HG02852 (cell line): ENCODE measurements around the gene HECA.
"Not testable (repeated sequence)": the region's sequence is repeated elsewhere in the genome, so short reads cannot be mapped to it uniquely, and the experiment has no call there.

Source experiments
- ATAC-seq: cut with Tn5 transposase; IDR thresholded peaks from one replicate; pipeline ENCODE4 v1.9.1; 2021; ENCODE audit warnings: mild to moderate bottlenecking, moderate library complexity; ENCODE audit not compliant: unreplicated experiment

The HECA gene, protein sequence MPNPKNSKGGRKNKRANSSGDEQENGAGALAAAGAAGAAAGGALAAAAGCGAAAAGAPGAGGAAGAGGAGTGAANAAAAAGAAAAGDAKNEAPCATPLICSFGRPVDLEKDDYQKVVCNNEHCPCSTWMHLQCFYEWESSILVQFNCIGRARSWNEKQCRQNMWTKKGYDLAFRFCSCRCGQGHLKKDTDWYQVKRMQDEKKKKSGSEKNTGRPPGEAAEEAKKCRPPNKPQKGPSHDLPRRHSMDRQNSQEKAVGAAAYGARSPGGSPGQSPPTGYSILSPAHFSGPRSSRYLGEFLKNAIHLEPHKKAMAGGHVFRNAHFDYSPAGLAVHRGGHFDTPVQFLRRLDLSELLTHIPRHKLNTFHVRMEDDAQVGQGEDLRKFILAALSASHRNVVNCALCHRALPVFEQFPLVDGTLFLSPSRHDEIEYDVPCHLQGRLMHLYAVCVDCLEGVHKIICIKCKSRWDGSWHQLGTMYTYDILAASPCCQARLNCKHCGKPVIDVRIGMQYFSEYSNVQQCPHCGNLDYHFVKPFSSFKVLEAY

DNA sequence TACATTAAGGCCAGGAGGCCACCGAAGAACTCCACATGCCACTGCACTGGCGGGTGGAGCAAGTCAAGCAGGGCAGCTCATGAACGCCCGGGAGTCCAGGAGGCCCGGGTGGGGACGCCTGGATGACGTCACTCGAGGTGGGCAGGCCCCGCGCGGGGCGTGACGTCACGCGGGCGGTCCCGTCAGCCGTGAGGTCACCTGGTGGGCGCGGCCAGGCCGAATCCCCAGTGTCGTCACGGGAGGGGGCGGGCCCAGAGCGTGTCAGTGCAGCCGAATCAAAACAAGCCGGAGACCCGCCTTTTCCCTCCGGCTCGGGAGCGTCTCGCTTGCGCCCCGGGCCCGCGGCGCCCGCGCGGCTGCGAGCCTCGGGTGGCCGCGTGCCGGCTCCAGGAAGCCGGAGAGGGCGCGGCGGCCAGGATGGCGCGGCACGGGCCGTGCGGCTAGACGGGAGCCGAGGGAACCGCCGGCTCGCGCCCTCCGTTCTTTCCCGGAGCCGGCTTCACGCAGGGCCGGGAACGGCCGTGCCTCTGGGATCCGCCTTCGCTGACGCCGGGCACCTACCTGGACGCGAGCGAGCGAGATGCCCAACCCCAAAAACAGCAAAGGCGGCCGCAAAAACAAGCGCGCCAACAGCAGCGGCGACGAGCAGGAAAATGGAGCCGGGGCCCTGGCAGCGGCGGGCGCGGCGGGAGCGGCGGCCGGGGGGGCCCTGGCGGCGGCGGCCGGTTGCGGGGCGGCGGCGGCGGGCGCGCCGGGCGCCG lies at the start of gene HECA:
Gene HECA, plus strand, starts transcription at position 264 of the 761 bp plus-strand sequence. Its CDS starts 317 bp downstream, at position 581.
- peak; percentile 83 for ATAC-seq

DNA sequence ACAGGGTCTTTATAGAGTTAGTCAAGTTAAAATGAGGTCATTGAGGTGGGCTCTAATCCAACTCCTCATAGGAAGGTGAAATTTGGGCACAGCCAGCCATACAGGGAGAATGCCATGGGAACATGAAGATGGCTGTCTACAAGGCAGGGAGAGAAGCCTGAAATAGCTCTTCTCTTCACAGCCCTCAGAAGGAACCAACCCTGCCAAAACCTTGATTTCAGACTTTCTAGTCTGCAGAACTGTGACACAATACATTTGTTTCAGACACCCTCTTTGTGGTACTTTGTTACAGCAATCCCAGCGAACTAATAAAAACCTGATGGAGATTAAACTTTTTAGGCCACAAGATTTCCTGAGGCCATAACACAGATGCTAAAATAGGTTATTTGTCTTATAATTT lies 43.1 kb upstream of the HECA start:
- ATAC-seq: no peak

DNA sequence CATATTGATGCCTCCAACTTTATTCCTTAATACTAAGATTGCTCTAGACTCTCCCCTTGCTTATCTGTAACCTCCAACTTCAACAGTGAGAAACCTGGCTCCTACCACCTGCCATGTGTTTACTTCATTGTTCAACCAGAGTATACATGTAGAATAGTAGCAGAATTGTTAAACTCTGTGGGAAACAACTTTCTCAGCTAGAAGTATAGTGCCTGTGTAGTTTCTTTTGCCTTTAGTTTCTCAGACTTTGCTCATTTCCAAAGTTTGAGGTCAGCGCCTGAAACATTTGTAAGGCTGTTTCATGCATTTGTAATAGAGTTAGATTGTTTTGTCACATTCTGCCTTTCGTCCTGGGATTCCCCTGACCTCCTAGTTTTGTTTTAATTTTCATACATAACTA lies 34.9 kb upstream of the HECA start:
- ATAC-seq: peak; percentile 98

DNA sequence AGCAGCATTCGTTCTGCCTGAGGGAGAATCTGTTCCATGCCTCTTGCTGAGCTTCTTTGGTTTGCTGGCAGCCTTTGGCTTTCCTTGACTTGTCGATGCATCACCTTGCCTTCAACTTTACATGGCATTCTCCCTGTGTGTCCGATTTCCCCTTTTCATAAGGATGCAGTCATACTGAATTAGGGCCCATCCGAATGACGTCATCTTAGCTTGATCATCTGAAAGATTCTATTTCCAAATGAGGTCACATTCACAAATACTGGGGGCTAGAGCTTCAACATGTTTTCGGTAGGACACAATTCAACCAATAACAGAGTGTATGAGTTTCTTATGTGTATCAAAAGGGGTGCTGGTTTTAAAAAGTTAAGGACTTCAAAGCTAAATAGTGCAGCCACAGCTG lies 27.8 kb upstream of the HECA start:
- no peak for ATAC-seq

DNA sequence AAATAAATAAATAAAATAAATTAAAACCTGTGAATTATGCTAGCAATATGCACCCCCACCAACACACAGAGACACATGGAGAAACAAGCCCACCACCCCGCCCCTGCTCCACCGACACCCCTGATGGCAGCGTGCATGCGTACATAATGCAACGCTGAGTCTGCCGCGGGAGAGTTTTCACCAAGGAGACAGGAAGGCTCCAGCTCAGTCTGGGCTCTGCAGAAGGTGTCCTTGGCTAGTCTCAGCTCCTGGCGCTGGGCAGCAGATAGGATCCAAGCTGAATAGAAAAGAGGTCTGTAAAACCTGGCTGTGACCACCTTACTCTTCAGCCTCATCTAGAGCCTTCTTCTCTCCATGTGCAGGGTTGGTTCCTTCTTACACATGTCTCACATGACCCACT lies 26.5 kb upstream of the HECA start:
- no peak for ATAC-seq

DNA sequence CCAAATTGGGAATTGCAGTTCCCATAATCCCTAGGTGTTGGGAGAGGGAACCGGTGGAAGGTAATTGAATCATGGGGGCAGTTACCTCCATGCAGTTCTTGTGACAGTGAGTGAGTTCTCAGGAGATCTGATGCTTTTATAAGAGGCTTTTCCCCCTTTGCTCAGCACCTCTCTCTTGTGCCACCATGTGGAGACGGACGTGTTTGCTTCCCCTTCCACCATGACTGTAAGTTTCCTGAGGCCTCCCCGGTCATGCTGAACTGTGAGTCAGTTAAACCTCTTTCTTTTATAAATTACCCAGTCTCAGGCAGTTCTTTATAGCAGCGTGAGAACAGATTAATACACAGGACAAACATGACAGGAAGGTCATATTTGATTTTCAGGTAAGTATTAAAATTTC lies 25.3 kb upstream of the HECA start:
- no peak for ATAC-seq

DNA sequence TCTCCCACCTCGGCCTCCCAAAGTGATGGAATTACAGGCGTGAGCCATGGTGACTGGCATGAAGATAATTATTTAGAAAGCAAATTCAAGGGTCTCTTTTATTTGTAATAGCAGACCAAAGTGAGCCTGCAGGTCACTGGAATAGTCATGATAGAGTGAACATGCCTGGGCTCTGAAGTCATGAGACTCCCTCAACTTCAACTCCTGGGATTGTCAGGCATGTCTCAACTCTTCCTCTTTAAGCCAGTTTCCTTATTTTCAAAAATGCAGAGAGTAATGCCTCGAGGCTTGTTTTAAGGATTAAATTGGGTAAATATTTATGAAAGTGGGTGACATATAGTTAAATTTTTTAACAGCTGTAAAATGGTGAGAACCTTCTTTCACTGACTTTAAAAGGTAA lies 22.7 kb upstream of the HECA start:
- no peak for ATAC-seq

DNA sequence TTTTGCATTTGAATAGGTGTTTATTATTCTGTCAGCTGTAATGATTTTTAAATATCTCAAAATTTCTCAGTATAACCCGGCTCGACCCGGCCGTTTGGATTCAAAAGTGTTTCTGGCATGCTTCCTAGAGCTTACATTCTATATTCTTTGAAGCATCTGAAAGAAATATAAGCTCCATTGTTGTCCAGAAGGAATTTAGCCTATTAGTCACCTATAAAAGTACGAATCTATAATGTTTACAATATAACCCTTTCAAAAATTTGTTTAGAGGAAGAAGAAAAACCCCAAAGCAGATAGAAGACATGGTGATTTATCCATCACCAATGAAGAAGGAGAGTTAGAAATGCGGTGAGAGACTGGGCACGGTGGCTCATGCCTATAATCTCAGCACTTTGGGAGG lies 22.3 kb upstream of the HECA start:
- ATAC-seq: no peak

DNA sequence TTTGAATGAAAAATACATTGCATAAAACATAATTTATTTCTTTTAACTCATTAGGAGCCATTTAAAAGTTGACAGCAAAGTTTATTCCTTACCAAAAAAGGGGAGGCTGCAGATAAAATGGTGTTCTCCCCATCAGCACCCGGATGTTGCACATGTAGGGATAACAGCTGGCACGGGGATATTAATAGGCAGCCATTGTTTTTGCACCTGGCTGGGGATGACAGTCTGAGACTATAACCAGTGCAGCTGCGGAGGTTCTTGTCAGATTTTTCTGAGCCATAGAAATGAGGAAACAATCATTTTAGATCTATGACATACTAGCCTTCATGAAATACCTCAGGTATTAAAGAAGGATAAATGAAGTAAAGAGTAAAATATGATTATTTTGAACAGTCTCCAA lies 20.1 kb upstream of the HECA start:
- no peak for ATAC-seq

DNA sequence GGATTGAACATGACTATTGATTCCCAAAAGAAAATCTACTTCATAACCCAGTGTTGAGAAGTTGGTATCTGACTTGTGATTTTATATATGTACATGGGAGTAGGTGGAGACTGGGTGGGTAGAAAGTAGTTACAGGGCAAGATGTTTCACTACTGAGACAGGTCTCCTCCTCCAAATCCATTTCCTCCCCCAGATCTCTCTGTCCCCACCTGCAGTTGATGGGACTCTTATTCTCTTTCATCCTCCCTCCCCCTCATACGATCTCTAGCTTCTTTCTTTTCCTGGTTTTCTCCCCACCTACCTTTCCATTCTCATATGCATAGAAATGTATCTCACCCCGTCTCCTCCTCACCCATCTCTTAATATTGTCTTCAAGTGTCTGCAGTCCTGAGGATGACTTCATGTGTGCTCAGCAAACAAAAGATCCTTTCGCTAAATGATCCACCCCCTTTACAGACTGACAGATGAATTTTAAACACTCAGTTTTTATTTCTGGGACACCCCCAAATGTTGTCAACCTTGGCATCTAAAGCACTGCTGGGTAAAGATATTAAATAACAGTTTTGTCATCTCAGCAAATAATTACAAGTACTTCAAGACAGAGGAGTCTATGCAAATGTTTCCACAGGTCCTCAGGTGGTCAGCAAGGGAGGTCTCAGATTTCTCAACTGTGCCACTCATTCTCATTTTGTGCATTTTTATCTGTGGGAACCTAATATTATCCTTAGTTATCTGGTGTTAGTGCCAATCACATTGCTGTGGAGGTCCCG lies 18.7 kb upstream of the HECA start:
- no peak for ATAC-seq

DNA sequence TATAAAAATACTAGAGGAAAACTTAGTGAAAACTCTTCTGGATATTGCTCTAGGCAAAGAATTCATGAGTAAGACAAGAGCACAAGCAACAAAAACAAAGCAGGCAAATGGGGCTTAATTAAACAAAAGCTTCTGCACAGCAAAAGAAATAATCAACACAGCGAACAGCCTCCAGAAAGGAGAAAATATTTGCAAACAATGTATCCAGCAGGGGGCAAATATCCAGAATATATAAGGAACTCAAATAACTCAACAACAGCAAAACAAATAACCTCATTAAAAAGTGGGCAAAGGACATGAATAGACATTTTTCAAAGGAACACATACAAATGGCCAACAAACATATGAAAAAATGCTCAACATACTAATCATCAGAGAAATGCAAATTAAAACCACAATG lies 17.1 kb upstream of the HECA start:
- no peak for ATAC-seq

DNA sequence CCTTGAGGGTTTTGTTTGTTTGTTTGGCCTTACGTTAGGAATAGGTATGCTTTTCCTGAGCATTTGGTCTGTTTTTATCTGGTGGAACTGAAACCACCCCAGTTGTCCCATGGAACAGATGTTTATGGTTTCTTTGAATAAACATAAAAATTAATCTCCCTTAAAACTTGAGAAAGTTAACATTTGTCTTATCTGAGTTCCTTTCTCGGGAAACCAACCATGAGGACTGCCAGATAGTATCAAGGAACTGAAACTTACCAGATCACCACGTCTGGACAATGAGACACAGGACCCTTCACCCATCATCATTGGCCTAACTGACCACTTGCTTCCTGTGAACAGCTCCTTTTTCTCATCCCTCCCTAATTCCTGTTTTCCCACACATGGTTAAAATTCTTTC lies 15.3 kb upstream of the HECA start:
- ATAC-seq: no peak

DNA sequence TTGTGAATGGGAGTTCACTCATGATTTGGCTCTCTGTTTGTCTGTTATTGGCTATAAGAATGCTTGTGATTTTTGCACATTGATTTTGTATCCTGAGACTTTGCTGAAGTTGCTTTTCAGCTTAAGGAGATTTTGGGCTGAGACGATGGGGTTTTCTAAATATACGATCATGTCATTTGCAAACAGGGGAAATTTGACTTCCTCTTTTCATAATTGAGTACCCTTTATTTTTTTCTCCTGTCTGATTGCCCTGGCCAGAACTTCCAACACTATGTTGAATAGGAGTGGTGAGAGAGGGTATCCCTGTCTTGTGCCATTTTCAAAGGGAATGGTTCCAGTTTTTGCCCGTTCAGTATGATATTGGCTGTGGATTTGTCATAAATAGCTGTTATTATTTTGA lies 12.1 kb upstream of the HECA start:
- not testable (repeated sequence) for ATAC-seq

DNA sequence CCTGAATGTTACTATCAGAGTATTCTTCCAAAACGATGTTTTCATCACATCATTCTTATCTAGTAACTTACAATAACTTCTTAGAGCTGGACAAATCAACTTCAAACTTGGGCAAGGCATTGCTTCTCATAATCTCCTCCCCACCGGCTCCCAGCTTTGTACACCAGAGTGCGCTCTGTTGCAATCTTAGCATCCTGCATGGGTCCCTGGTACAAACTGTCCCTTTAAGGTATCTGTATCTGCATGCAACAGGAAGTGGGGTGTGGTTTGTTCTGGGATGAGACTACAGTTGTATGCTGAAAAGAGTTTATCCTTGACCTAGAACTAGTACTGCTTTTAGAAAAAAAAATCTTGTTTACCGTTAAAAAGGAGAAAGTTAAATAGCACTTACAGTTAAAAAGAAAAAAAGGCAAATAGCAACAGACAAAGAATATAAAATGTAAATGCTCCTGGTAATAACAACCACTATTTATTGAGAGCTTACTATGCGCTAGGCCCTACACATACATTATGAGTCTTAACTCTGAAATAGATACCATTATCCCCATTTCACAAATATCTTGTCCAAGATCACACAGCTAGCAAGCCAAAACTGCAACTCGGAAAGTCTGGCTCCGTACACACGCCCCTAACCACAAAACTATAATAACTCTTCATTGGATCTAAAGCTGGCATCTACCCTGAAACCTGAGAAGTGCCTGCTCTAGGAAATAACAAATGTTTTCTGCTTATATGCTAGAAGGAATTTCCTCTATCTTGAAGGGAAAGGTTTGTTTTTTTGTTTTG lies 9.8 kb upstream of the HECA start:
- peak; percentile 100 for ATAC-seq

DNA sequence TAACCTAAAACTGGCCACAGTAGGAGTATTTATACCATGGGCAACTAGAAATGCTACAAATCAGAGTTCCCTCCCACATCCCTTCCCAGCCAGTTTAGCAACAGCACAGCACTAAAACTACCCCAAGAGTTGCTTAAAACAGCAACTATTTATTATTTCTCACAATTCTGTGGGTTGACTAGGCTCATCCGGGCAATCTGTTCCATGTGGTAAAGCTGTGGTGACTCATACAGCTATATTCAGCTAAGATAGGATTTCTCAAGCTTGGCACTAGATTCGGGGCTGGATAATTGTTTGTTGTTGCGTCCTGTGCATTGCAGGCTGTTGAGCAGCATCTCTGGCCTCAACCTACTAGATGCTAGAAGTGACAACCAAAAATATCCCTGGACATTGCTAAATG lies 8.6 kb upstream of the HECA start:
- no peak for ATAC-seq

DNA sequence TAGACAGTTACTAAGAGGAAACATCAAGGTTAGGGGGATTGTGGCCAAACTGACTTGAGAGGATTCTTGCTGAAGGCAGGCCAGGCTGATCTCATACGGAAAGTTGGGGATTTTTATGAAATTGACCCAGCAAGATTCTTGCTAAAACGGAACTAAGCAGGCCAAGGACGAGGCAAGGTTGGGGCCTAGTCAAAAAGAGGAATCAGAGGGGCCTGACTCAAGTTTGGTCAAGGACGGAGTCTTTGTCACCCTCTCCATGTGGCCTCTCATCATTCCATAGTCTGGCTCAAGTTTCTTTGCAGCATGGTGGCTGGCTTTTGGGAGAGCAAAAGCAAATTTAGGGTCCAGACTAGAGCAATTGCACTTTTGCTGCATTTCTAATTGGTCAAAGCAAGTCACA lies 7.9 kb upstream of the HECA start:
- ATAC-seq: no peak

DNA sequence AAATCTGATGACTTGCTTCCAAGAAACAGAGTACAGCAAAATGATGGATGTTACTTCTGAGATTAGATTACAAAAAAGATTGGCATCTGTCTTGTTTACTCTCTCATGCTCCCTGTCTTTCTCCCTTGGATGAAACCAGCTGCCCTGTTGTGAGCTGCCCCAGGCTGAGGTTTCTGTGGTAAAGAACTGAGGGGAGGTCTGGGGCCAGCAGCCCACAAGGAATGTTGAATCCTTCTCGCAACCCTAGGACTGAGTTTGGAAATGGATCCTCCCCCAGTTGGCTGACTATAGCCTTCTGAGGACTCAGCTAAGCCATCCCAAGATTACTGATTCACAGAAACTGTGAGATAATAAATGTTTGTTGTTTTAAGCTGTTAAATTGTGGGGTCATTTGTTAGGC lies 5.6 kb upstream of the HECA start:
- no peak for ATAC-seq

DNA sequence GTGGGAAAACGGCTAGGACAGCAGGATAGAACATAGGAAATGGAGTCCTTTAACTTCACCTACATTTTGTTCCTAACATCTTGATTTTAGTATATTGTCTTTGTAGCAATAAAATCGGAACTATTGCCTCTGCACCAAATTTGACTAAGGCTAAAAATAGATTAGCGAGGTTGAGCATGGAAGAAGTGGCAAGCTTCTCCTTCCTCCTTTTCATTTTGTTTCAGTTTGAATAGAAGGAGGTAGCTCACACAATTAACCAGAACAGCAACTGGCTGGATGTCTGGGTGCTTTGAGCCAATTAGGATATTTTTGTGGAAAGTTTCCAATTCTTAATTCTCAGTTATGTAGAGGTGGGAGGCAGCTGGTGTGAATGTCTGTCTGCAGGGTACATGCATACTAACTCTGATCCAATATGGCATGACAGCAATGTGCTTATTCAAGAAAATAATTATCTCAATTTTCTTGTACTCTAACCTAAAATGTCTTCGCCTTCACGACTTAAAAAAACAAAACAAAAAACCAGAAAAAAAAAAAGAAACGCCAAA lies 3.1 kb upstream of the HECA start:
- ATAC-seq: no peak

DNA sequence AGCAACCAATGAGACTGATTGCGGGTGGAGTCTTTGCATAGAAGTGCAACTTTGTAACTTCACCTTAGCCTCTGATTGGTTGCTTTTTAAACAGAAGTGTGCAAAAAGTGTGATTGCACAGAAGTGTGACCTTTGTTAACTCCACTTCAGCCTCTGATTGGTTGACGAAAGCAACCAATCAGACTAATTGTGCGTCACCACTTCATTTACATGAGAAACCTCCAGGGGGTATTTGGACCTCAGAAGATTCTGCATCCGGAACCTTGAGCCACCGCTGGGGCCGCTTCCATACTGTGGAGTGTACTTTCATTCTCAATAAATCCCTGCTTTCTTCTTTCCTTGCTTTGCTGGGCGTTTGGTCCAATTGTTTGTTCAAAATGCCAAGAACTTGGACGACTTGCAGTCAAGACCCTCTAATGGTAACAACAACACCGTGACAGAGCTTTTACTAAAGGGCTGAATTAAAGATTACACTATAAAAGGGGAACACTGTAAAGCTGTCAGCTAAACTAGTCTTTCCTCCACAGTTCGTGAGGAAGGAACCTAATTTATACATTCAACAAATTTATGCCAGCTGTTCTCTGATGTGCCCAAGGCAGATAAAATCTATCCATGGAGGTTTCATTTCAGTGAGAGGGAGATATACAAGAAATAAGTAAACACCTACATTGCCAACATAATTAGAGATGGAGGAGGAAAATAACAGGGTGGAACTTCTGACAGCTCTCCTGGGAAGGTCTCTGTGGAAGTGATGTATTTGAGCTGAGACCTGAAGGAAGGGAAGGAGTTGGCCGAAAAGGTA lies 1.4 kb upstream of the HECA start:
- no peak for ATAC-seq

DNA sequence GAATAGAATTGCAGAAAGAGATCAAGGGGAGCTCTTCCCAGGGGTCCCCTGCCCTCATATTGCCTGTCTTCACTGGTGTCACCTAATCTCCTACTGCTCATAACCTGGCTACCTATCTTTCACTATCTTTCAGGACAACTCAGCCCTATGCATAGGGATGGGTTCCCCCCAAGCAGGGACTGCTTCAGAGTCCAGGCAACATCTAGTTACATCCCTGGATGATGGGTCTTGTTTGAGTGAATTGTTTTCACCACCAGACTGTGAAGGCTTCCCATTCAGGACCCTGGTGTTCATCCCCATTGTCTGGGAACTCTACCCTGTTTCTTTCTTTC lies 850 bp upstream of the HECA start:
- no peak for ATAC-seq
